HG02943 (cell line): ENCODE data around the gene PCARE.

Experiments
- ATAC-seq: cut with Tn5 transposase; IDR thresholded peaks from one replicate; pipeline ENCODE4 v1.9.1; 2021; ENCODE audit warnings: mild to moderate bottlenecking, low read depth, moderate library complexity; ENCODE audit not compliant: unreplicated experiment

The PCARE gene

DNA sequence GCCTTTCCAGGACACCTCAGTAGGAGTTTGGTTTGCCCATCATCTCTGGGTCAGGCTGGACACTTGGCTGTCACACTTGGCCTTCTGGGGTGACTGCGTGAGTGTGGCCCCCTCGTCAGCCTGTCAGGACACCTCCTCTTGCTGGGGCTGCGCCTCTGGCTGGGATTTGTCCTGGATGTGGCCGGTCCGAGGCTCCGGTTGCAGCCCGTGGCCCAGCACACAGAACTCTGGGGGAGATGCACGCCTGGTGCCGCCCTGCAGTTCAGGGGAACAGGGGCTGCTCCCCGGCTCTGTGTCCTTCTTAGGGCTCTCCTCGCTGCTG is 9.6 kb downstream of the PCARE start:
- no peak for ATAC-seq

DNA sequence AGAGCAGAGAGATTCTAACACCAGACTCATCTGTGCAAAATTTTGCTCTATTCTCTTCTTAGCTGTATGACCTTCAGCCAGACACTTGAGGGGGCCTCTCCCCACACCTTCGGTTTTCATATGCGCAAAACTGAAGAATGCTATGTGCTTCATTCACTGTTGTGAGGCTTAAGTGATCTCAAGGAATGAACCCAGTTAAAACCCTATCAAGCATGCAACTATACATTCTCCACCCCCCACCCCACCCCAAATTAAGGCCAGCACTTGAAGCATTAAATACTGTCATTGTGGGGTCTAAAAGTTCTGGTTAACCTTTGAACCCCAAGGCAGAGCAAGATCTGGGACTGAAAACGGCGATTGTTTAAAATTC is 10.0 kb downstream of the PCARE start:
- ATAC-seq: no peak

DNA sequence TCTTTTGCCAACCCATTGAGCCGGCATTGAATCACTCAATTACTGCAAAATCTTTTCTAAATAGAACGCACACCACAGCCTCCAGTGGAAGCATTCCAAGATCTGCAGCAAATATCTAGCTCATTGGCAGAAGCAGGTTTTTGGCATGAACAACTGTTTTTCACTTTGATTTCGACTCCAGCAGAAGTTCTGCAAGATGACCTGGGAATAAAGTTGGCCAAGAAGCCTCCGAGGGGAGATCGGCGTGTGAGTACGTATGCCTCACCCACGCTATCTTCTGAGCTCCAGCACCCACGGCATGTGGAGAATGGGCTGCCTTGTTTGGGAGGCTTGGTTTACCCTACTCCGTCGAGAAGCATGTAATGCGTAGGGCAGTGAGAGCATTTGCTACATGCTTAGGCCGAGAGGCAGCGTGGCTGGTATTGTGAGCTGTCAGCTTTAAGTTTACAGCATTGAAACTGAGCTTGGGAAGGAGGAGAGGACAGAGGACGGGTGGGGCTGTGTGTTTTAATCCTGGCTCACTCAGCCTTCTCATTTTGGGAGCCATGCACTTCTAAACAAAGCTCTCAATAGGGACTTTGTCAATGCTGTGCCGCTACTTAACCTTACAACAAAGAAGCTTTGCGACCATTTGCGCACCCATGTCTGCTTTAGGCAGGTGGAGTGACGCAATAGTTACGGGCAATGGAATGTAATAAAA is 10.5 kb downstream of the PCARE start:
- ATAC-seq: no peak

DNA sequence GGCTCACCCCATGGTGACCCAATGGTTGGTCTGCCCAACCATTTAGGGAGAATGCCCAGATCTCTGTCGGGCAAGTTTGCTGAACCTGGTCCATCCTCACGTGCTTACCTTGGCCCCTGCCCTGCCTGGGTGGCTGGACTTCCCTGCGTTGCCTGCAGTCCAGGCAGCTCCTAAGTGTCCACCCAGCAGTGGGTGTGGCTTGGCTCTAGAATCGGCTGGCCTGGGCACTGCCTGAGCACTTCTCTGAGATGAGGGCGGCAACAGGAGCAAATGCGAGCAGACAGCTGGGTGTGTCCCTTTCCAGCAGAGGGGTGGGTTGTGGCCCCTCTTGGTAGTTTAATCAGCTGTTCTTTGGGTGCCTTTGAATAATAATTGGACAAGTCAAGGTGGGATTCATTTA is 11.3 kb downstream of the PCARE start:
- ATAC-seq: no peak

DNA sequence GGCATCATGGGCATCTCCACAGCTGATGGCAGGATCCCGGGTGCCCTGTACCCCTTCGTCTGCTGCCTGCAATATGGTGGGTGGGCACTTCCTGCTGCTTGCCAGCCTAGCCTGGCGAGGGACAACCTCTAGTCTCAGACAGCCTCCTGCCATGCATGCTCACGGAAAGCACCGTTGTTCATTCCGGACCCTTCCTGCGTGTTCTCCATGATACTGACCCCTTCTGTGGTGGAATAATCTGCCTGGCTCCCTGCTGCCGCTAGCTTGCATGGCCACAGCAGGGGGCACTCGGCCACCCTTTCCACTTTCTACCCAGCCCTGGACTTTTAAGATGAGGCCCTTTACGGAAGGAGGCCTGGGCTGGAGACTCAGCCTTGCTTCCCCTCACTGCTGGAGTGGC is 12.0 kb downstream of the PCARE start:
- ATAC-seq: no peak

DNA sequence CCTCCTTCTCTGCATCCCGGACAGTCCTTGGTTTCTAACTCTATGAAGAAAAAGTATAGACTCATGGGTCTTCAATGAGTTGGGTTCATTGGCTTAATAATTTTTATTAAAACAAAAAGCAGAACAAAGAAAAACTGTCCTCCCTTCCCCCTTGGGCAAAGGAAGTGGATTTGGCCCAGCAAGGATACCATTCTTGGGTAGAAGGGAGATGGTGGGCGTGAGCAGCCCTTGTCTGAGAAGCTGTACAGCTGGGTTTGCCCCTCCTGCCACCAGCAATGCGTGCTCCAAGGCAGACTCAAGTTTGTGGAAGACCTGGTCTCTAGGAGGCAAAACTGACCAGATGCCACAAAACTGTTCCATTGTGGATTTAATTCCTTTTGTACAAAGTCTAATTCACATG is 12.7 kb downstream of the PCARE start:
- ATAC-seq: no peak

DNA sequence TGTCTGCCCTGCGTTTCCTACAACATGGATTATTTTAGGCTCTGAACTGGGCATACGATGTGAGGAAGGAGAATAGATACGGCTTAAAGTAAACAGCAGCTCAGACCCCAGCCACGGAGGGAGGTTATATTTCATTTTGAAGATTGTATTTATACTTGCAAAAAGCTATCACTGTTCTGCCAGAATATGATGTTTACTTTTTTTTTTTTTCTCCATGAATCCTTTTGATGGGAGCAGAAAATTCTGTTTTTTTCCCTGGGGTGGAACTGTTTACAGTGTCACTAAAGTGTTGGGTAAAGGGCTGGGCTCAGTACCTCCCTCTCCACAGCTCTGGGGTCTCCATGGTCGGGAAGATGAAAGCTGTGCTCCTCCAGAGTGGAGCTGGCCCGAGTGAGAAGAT is 13.1 kb downstream of the PCARE start:
- ATAC-seq: no peak

DNA sequence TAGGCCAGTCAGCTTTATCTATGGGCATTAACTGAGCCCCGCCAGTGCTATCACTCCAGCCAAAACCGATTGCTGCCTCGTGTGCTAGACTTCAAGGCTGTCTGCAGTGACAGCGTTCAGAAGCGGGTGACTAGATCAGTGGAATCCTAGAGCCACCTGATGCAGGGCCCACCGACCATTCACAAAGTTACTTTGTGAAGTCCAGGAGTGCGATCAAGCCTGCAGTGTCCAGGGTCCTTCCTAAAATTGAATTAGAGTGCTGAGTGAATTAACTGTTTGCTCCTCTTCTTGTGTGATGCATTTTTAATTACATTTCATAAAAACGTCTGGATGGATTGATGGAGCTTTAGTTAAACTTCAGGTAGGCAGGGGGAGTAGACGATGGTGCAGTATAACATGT is 13.9 kb downstream of the PCARE start:
- no peak for ATAC-seq

DNA sequence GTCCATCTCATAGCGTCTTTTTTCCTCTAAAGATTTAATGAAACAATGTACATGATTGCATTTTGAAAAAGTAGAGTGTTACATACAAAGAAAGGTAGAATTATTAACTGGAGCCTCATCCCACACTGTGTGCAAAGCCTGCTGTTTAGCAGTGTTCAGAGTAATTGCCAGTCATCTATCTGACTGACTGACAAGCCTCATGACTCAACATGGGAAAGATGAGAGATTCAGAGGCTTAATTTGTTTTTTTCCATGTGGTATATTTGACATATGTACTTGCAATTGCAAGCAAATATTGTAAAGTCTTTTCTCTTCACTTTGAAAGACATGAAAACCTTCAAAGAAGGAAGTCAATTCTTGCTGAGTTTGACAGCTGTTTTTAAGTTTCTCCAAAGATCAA is 14.7 kb downstream of the PCARE start:
- no peak for ATAC-seq

DNA sequence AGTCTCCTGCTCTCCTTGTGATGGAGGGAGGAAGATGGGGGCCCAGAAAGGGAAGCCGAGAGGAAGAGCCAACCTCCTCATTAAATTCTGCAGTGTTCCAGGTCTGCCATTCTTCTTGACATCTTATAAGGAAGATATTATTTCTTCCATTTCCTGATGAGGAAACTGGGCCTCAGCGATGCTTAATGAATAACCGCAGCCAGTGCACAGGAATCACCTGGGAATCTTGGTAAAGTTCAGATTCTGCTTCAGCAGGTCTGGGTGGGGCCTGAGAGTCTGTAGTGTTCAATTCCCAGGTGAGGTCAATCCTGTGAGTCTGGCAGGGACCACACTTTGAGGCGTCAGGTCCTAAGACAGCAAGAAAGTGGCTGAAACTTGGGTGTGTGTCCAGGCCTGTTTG is 17.3 kb downstream of the PCARE start:
- no peak for ATAC-seq

DNA sequence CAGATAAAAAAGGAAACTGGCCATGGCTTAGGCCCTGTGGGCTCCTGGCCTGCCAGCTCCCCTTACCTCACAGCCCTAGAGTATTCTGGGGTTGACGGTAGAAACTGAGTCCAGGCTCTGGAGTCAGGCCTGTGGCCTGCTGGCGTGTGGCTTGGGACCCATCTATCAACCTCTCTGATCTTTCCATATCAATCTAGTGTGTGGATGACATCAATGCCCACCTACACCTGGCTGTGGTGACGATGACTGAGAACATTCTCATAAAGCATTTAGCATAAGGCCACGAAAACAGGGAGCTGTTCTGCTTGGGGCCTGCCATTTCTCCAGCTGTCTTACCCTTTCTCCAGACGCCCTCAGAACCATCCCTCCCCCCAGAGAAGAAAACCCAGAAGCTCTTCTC is 17.9 kb downstream of the PCARE start:
- ATAC-seq: no peak

DNA sequence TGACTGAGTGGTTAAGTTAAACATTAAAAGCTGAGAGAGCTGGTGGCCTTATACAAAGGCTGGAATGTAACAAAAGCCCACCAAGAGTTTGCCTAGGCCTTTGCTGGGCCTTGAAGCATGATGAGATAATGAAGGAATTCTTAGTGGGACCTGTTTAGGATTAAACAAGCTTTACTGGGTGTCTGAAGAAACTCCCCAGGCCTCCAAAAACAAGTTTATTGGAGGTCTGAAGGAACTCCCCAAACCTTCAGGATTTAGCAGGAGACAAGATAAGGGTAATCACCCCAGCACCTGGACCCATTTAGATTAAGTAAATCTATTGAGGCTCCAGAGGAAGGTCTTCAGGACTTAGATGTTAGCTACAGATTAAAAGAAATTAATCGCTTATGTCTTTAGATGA is 18.7 kb downstream of the PCARE start:
- no peak for ATAC-seq

DNA sequence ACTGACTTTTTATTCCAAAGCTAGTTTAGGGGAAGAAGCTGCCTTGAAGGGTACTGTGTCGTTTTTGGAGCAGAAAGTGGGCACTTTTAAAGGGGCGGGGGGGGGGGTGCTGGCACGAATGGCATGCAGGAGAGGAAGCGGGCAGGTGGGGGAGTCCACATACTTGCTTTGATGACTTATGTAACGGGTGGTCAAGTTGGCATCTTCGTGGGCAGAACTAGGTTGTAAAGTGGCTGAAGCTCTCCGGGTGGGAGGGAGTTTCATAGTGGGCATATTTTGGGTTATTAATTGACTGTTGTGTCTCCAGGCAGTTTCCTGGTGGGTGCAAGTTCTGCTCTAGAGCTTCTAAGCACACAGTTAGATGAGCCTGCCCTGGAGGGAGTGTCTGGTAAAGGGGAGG is 19.9 kb downstream of the PCARE start:
- ATAC-seq: no peak

DNA sequence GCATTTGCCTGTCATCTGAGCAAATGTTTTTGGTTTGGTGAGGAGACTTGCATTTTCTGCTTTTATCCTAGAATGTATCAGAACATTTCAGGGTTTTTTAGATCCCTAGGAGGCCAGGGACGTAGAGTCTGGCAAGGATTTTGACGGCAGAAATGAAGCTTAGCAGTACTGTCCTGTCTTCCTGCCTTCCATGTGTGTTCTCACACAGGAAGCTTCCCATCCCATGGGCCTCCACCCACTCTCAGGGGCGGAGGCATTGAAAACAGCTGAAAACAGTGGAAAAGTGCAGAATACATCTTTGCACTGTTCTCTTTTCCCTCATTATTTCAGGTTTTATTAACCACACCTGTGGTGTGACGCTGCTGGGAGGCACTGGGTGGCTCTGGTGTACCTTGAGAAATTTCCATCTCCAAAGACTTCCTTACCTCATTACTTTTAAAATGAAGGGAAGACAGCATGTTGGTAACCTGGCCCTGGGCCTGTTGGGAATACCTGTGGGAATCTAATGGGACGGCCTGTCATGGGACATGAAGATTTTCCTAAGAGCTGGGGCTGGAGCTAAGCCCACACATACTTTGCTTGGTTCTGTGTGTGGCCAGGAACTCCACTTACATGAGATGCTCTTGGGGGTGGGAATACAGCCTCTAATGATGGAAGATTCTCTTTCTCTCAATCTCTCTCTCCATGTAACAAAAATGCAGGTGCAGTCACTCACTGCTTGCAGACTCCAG is 20.5 kb downstream of the PCARE start:
- ATAC-seq: no peak

DNA sequence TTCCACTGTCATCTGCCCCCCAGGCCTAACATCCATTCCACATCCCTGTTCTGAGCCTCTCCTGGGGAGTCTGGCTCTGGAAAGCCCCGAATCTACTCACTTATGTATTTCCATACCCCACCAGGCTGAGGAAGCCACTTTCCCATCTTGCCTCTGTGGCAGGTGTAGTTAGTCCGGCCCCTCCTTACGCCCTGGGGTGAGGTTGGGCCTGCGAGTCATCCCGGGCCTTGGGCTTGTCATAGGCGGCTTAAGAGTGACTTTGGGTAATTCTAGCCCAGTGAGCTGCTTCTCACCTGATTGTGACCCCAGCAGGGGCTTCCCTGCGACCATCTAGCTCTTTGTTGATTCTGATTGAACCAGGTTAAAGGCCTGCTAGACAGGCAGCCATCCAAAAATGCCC is 21.1 kb downstream of the PCARE start:
- ATAC-seq: no peak

DNA sequence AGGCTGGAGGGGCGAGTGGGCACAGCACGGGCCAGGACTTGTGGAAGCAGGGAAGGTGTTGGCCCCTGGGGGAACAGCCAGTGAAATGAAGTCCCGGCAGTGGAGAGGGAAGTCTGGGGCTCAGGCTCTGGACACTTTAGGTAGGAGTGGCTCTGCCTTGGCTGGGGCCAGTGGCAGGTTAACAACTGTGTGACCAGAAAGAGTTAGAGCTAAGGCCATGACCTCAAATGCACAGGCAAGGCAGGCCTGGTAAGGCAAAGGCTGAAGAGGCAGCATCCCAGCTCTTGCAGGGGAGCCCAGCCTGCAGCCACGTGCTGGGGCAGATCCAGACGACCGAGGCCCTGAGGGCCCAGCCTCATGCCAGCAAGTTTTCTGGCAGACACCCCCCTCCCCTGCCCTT is 21.5 kb downstream of the PCARE start:
- ATAC-seq: no peak

DNA sequence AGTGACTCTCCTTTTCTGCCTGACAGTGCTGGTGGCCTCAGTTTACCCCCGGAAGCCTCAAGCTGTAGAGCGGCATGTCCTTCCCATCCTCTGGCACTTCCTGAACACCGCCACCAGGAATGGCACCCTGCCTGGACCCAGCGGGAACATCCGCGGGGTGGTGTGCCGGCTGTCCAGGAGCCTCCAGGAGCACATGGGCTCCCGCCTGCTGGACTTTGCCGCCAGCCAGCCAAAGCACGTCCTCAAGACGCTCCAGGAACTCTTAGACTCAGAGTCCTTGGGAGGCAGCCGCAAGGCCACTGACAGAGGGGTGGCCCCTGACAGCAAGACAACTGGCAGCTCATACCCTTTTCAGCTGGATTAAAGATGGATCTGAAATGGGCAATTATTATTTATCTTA is 22.6 kb downstream of the PCARE start:
- no peak for ATAC-seq

DNA sequence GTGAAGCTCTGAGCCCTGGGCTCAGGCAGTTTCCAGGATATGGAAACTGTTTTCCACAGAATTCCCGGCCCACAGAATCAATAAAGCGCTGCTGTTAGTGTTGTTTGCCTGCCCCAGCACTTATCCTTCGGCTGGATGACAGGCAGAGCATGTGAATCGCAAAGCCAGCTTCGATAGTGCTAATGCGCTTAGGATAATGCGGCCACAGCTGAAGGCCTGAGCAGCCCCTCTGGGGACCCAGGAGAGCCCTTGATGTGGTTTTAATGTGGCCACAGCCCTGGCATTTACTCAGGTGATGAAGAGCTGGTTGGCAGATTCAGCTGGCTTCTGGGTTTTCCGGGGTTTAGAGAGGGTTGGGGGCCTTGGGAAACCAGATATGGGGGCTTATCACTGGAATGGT is 23.7 kb downstream of the PCARE start:
- no peak for ATAC-seq

DNA sequence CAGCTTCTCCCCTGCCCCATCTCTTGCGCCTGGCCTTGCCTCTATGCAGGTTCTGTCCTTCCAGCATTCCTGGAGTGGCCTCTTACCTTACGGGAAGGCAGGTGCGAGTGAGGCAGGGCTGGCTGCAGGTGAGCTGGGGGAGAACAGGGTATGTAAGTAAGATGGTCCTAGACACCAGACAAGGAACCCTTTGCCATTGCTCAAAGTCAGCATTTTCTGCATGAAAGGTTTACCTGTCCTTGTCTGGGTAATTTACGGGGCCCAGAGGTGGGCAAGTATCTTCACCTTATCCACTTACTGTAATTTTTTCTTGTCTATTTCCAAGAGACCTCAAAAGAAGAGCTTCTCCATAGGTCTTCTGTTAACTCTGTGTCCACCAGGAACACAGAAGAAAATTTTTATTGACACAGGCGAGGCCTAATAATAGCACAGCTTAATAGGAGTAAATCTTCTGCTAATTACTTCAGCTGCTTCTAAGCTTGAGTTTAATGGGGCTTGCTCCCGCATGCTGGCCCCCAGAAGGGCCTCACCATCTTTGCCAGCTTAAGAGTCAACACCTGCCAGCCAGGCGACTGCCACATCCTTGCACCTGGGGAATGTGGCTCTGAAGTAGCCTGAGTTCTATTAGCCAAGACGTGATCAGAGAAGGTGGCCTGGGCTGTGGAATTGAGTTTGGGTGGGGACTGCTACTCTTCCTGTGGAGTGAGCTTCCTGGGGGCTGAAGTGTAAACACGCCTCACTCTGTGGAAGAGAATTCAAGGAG is 27.1 kb downstream of the PCARE start:
- no peak for ATAC-seq

DNA sequence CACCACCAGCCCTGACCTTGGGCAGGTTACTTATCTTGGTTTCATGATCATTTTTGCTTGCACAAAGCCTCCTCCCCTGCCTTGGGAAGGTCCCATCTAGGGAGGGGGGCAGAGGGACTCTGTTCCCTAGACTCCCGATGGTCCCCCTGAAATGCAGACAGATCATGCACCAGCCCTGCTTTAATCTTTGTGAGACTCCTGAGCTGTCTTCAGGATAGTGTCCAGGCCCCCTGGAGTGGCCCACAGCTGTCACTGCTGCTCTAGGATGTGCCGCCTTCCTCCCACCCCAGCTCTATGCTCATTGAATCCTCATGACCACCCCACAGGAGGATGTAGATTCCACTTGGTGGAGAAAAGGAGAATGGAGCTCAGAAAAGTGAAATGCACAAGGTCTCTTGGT is 28.0 kb downstream of the PCARE start:
- no peak for ATAC-seq

DNA sequence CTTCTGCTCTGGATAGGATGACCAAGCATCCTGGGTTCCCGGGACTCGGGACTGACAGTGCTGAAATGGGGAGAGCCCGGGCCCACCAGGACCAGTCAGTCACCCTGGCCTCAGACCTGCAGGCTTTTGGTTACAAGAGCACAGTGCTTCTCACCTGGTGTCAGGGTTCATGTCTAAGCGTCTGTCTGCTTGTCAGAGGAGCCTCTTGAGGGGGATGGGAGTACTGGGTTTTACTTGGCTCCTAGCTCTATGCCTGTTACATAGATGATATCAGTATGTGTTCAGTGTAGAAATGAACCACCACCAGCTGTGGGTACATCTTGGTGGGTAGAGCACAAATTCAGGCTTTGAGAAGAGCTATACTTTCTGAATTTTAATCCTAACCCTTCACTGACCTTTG is 29.9 kb downstream of the PCARE start:
- no peak for ATAC-seq

DNA sequence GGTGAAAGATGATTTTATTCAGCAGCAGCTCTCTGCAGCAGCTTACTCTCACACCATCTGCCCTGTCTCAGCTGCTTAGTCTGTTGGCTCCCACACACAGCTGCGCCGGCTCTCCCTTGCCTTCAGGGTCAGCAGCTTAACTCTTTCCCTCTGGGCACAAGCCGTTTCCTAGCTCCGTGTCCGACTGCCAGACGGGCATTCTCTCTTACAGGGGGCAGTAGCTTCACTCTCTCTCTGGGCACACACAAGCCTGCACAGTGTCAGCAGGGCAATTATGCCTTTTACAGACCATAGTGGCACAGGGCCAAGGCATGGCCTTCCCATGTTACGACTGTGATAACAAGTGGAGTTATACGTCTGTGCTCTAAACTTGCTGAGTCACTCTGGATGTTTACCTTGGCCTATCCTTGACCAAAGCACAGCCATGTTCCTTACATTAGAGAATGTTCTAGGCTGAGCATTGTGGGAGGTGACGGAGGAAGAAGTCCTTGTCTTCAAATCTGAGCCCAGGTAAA is 31.7 kb downstream of the PCARE start:
- ATAC-seq: no peak
